ENCODE results near the gene SERP2. TPM values are rescaled to one million over a fixed set of nuclear protein-coding genes. Genes with fewer than 3 reads are reported as not detected.

Gene SERP2
- total and polyA plus RNA-seq, 2 donors (not counting 3 experiments of a cell fraction or from before 2014, with no cell fraction given): 0.30 TPM; not detected in 1

DNA sequence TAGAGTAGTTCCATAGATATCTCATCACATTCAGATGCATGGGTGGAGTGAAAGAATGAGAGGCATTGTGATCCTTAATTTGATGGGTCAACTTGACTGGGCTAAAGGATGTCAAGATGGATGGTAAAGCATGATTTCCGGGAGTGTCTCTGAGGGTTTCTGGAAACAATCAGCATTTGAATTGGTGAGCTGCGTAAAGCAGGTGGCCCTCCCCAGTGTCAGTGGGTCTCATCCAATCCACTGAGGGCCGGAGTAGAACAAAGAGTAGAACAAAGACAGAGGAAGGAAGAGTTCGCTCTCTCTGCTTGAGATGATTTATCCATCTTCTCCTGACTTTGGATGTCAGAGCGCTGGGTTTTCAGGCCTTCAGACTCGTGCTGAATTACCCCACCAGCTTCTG is 43.1 kb downstream of the SERP2 start:
- CTCF ChIA-PET: interaction anchor here (1.7 kb wide), 1 partner anchor 365 kb away, joined by 4 read pairs; no protein-coding TSS in a partner anchor

More for the DNA sequence above, 43.1 kb downstream of the SERP2 start:
- H3K4me1 ChIP-seq (ENCODE audit: control insufficient read depth, extremely low read depth, insufficient read depth, low read length): peaks cover 3% of the 10 kb centered on the region
- POLR2A ChIA-PET: no interaction called here
- H3K4me3 ChIP-seq (replicated peaks in 1 of 3; ENCODE audit: insufficient read depth in 1 of 3, low read depth in 1 of 3, low read length in 3 of 3): no peak overlapping the region
- H3K4me2 ChIP-seq (ENCODE audit: insufficient read depth, low read length): no peak overlapping the region
- H3K79me2 ChIP-seq (ENCODE audit: control insufficient read depth, insufficient read depth, low read length): no peaks in the 10 kb centered on the region
- no peak overlapping the region for H3K9ac ChIP-seq (replicated peaks; ENCODE audit: extremely low read depth, insufficient read depth, low read length)
- no peak overlapping the region for H3K27ac ChIP-seq (ENCODE audit: insufficient read depth, low read depth, low read length)
- H3K9me1 ChIP-seq (replicated peaks; ENCODE audit: control insufficient read depth, extremely low read depth, insufficient read depth, low read length): no peaks in the 10 kb centered on the region
- DNase-seq (ENCODE audit: low read depth, low spot score) (no peak), FAIRE-seq (no peak)
- H3K9me3 ChIP-seq (replicated peaks; ENCODE audit: control insufficient read depth, insufficient read depth, low read length): no peaks in the 10 kb centered on the region
- no TSS peak for BruUV-seq (replicated peaks)
- TF ChIP-seq FOS (IDR thresholded peaks at IDR 0.05; ENCODE audit: borderline replicate concordance, insufficient read depth, low read length) (no peak), JUN (IDR thresholded peaks at IDR 0.05; ENCODE audit: borderline replicate concordance, insufficient read depth, insufficient read length, low read depth) (no peak), EZH2 (IDR thresholded peaks at IDR 0.05; ENCODE audit: borderline replicate concordance, low read depth, low read length, severe bottlenecking) (no peak), GATA2 (IDR thresholded peaks at IDR 0.05; ENCODE audit: insufficient read depth, insufficient read length, low read depth, low read length) (no peak), POLR2AphosphoS5 (IDR thresholded peaks at IDR 0.05; ENCODE audit: insufficient read depth, low read depth, low read length) (no peak), MYC (IDR thresholded peaks at IDR 0.05; ENCODE audit: low read depth, low read length) (no peak), POLR2A (IDR thresholded peaks at IDR 0.05; ENCODE audit: low read depth, low read length) (no peak)
- TF ChIP-seq, protein P1, sequence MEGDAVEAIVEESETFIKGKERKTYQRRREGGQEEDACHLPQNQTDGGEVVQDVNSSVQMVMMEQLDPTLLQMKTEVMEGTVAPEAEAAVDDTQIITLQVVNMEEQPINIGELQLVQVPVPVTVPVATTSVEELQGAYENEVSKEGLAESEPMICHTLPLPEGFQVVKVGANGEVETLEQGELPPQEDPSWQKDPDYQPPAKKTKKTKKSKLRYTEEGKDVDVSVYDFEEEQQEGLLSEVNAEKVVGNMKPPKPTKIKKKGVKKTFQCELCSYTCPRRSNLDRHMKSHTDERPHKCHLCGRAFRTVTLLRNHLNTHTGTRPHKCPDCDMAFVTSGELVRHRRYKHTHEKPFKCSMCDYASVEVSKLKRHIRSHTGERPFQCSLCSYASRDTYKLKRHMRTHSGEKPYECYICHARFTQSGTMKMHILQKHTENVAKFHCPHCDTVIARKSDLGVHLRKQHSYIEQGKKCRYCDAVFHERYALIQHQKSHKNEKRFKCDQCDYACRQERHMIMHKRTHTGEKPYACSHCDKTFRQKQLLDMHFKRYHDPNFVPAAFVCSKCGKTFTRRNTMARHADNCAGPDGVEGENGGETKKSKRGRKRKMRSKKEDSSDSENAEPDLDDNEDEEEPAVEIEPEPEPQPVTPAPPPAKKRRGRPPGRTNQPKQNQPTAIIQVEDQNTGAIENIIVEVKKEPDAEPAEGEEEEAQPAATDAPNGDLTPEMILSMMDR (IDR thresholded peaks at IDR 0.05; ENCODE audit: extremely low read depth in 1 of 2, insufficient read depth in 1 of 2, low read depth in 1 of 2, low read length in 2 of 2): no peak
- TF ChIP-seq, protein P2, sequence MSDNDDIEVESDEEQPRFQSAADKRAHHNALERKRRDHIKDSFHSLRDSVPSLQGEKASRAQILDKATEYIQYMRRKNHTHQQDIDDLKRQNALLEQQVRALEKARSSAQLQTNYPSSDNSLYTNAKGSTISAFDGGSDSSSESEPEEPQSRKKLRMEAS (IDR thresholded peaks at IDR 0.05; ENCODE audit: insufficient read depth, insufficient read length): no peak
- no peaks in the 10 kb centered on the region for H3K36me3 ChIP-seq (ENCODE audit: control insufficient read depth in 2 of 2, extremely low read depth in 1 of 2, insufficient read depth in 2 of 2, low read length in 2 of 2)
- intact Hi-C loops (cut with micrococcal nuclease): no loop called here
- H4K20me1 ChIP-seq (replicated peaks; ENCODE audit: control insufficient read depth, extremely low read depth, insufficient read depth, low read length): no peaks in the 10 kb centered on the region
- H3K27me3 ChIP-seq (ENCODE audit: control insufficient read depth in 2 of 2, insufficient read depth in 2 of 2, low read length in 2 of 2): no peaks in the 10 kb centered on the region
- H2AFZ ChIP-seq (ENCODE audit: low read depth, low read length): no peak overlapping the region
- dilution Hi-C loops (cut with MboI; ENCODE audit: extremely low pct_ligation_motif_present, low sequenced_read_pairs): no loop called here

Measured in endothelial cell of umbilical vein (primary cell).